Measurements from ENCODE around the gene UBE2E2.

DNA sequence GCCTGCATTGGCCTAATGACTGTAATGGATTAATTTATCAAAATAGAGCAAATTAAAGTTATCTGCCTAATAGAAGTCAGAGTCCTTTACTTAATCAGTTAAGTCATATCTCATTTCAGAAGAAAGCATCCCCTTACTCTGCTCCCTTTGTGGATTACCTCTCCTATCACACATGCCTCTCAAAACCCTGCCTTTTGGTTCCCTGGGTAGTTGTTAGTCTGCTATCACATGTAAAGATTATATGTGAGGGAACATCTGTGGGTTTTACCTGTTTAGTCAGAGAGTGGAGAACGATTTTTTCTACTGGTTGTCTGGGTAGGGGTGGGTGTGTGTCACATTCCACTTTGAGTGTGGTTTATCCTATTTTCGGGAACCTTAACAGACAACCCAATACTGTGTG lies 16.4 kb downstream of the UBE2E2 start:
- TF ChIP-seq, protein P1, sequence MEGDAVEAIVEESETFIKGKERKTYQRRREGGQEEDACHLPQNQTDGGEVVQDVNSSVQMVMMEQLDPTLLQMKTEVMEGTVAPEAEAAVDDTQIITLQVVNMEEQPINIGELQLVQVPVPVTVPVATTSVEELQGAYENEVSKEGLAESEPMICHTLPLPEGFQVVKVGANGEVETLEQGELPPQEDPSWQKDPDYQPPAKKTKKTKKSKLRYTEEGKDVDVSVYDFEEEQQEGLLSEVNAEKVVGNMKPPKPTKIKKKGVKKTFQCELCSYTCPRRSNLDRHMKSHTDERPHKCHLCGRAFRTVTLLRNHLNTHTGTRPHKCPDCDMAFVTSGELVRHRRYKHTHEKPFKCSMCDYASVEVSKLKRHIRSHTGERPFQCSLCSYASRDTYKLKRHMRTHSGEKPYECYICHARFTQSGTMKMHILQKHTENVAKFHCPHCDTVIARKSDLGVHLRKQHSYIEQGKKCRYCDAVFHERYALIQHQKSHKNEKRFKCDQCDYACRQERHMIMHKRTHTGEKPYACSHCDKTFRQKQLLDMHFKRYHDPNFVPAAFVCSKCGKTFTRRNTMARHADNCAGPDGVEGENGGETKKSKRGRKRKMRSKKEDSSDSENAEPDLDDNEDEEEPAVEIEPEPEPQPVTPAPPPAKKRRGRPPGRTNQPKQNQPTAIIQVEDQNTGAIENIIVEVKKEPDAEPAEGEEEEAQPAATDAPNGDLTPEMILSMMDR (conservative IDR thresholded peaks at IDR 0.05; ENCODE audit: low read length), result no peak
- no peak for TF ChIP-seq EZH2phosphoT487 (IDR thresholded peaks at IDR 0.05; ENCODE audit: borderline replicate concordance)
